Adrenal gland (tissue), 5 donors: ENCODE results near the gene SYNRG.

ENCODE experiments used
- POLR2A ChIP-seq, 2 donors: fragments of 450-650 bp; IDR thresholded peaks; one replicate each; pipeline ENCODE4 v1.6.1; 2017; ENCODE audit warnings: antibody characterized with exemption in 2 of 2, mild to moderate bottlenecking in 2 of 2, moderate library complexity in 1 of 2
- TF ChIP-seq, protein P1 (sequence below), 6 experiments: fragments of 450-650 bp in 4 of 6; fragments of 200-600 bp in 2 of 6; sonication (generic) in 1 of 6; IDR thresholded peaks; 1 replicate in 5 of 6; 2 replicates in 1 of 6; pipeline versions ENCODE4 v1.5.1 to v1.8.0; 2016 to 2021; ENCODE audit warnings: antibody characterized with exemption in 6 of 6, mild to moderate bottlenecking in 2 of 6, moderate library complexity in 1 of 6
- donor health status: DM: no; HTN: no; CAD: no.

DNA sequence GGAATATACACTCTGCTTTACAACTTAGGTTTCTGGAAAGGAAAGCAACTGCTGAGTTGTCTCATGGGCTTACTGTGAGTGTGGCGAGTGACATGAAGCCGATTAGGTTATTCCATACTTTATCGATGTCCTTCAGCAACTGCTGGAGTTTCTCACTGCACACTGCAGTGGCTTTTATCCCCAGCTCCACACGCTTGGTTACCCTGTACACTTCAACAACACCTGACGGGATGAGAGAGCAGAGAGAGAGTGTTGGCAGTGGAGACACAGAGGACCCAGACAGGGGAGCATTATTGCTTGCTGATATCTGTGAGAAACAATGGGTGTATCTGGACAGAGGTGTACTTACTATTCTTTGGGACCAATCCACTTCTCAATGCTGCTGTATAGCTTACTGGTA lies 73.3 kb downstream of the SYNRG start:
- TF ChIP-seq, protein P1, sequence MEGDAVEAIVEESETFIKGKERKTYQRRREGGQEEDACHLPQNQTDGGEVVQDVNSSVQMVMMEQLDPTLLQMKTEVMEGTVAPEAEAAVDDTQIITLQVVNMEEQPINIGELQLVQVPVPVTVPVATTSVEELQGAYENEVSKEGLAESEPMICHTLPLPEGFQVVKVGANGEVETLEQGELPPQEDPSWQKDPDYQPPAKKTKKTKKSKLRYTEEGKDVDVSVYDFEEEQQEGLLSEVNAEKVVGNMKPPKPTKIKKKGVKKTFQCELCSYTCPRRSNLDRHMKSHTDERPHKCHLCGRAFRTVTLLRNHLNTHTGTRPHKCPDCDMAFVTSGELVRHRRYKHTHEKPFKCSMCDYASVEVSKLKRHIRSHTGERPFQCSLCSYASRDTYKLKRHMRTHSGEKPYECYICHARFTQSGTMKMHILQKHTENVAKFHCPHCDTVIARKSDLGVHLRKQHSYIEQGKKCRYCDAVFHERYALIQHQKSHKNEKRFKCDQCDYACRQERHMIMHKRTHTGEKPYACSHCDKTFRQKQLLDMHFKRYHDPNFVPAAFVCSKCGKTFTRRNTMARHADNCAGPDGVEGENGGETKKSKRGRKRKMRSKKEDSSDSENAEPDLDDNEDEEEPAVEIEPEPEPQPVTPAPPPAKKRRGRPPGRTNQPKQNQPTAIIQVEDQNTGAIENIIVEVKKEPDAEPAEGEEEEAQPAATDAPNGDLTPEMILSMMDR (IDR thresholded peaks at IDR 0.05): no peak
- TF ChIP-seq POLR2A (IDR thresholded peaks at IDR 0.05): no peak
